ENCODE measurements around the gene SOCS3.
"Not testable (repeated sequence)": the region's sequence is repeated elsewhere in the genome, so short reads cannot be mapped to it uniquely, and the experiment has no call there.

SOCS3 gene

GRCh38 chr17:78316115-78316866 is 43.6 kb downstream of the SOCS3 start:
- ChIA-PET POLR2A (interaction anchor here (1.1 kb wide), 1 partner anchor 130 kb away, joined by 4 read pairs; no protein-coding TSS in a partner anchor), CTCF (interaction anchor here (0.6 to 2.7 kb wide), 3 partner anchors 19 to 179 kb away, joined by 3 to 8 read pairs (median 6); no protein-coding TSS in a partner anchor)
- TF ChIP-seq PKNOX1 (IDR thresholded peaks at IDR 0.05) = no peak
- no peak for TF ChIP-seq ARNT (IDR thresholded peaks at IDR 0.05)
- no peak for TF ChIP-seq BHLHE40 (IDR thresholded peaks at IDR 0.05; ENCODE audit: borderline replicate concordance)
- no peak for TF ChIP-seq NFRKB (IDR thresholded peaks at IDR 0.05)
- TF ChIP-seq ELF4 (IDR thresholded peaks at IDR 0.05) = no peak
- no peak for TF ChIP-seq LEF1 (IDR thresholded peaks at IDR 0.05; ENCODE audit: borderline replicate concordance)
- no peak for TF ChIP-seq FOXM1 (IDR thresholded peaks at IDR 0.05; ENCODE audit: borderline replicate concordance)
- no peak for TF ChIP-seq ZNF384 (IDR thresholded peaks at IDR 0.05)
- no peak for TF ChIP-seq SUZ12 (IDR thresholded peaks at IDR 0.05)
- TF ChIP-seq FOXA1 (IDR thresholded peaks at IDR 0.05) = no peak
- TF ChIP-seq HDGF (IDR thresholded peaks at IDR 0.05; ENCODE audit: borderline replicate concordance) = no peak
- no peak for TF ChIP-seq L3MBTL2 (conservative IDR thresholded peaks at IDR 0.05)
- DNase-seq (ENCODE audit: extremely low spot score) = no peak

GRCh38 chr17:78315355-78316114 is 44.3 kb downstream of the SOCS3 start:
- ChIA-PET CTCF (interaction anchor here (2.7 kb wide), 1 partner anchor 45 kb away, joined by 8 read pairs; no protein-coding TSS in a partner anchor), POLR2A (interaction anchor here (1.2 kb wide), 1 partner anchor 61 kb away, joined by 4 read pairs; no protein-coding TSS in a partner anchor)
- TF ChIP-seq CTBP1 (IDR thresholded peaks at IDR 0.05; ENCODE audit: borderline replicate concordance) (no peak), L3MBTL2 (conservative IDR thresholded peaks at IDR 0.05) (peak; percentile 70), SUZ12 (IDR thresholded peaks at IDR 0.05) (no peak), LEF1 (IDR thresholded peaks at IDR 0.05; ENCODE audit: borderline replicate concordance) (no peak)
- no peak for DNase-seq (ENCODE audit: extremely low spot score)

GRCh38 chr17:78314683-78315354 is 45.1 kb downstream of the SOCS3 start:
- ChIA-PET CTCF (no interaction called here), POLR2A (interaction anchor here (0.6 to 1.2 kb wide), 6 partner anchors 15 to 60 kb away, joined by 3 to 4 read pairs (median 4); no protein-coding TSS in a partner anchor)
- no peak for TF ChIP-seq BHLHE40 (IDR thresholded peaks at IDR 0.05; ENCODE audit: borderline replicate concordance)
- TF ChIP-seq ZNF384 (IDR thresholded peaks at IDR 0.05) = no peak
- TF ChIP-seq FOXK2 (IDR thresholded peaks at IDR 0.05) = no peak
- no peak for TF ChIP-seq FOXA1 (IDR thresholded peaks at IDR 0.05)
- TF ChIP-seq TARDBP (IDR thresholded peaks at IDR 0.05) = no peak
- DNase-seq (ENCODE audit: extremely low spot score) = no peak

- peak; percentile 83 for DNase-seq (ENCODE audit: extremely low spot score)
- CTCF ChIA-PET = interaction anchor here (1.6 kb wide), 1 partner anchor 62 kb away, joined by 5 read pairs; no protein-coding TSS in a partner anchor
- no peak for TF ChIP-seq PKNOX1 (IDR thresholded peaks at IDR 0.05)
- no peak for TF ChIP-seq FOXA1 (IDR thresholded peaks at IDR 0.05)
- no peak for TF ChIP-seq FOXK2 (IDR thresholded peaks at IDR 0.05)
- no peak for TF ChIP-seq SUZ12 (IDR thresholded peaks at IDR 0.05)
- TF ChIP-seq L3MBTL2 (conservative IDR thresholded peaks at IDR 0.05) = no peak
- TF ChIP-seq ELF4 (IDR thresholded peaks at IDR 0.05) = no peak
- TF ChIP-seq TARDBP (IDR thresholded peaks at IDR 0.05) = no peak
- no peak for TF ChIP-seq CTBP1 (IDR thresholded peaks at IDR 0.05; ENCODE audit: borderline replicate concordance)
- TF ChIP-seq ARNT (IDR thresholded peaks at IDR 0.05) = no peak
- TF ChIP-seq SP1 (IDR thresholded peaks at IDR 0.05) = no peak
- POLR2A ChIA-PET = interaction anchor here (0.6 to 1.2 kb wide), 5 partner anchors 16 to 30 kb away, joined by 3 to 4 read pairs (median 3); no protein-coding TSS in a partner anchor
These were observed 45.9 kb downstream of the SOCS3 start for GRCh38 chr17:78313735-78314648.

- DNase-seq (ENCODE audit: extremely low spot score); POLR2A ChIA-PET: not testable (repeated sequence)
- CTCF ChIA-PET = interaction anchor here (0.7 kb wide), 1 partner anchor 103 kb away, joined by 5 read pairs; no protein-coding TSS in a partner anchor
These were observed 50.1 kb downstream of the SOCS3 start for GRCh38 chr17:78309659-78310255.
